Chondrocyte (in vitro differentiated cells): ENCODE results near the gene ITPR2. TPM values are rescaled to one million over a fixed set of nuclear protein-coding genes. Genes with fewer than 3 reads are reported as not detected.
"Not testable (repeated sequence)": the region's sequence is repeated elsewhere in the genome, so short reads cannot be mapped to it uniquely, and the experiment has no call there.

Source experiments
- DNase-seq: peaks from one replicate; pipeline ENCODE4 v3.0.0; 2021; ENCODE audit warnings: mixed read lengths, low spot score
- H3K27ac Mint-ChIP-seq: one replicate; pipeline ENCODE4 v1.8.0; 2021; ENCODE audit warnings: mild to moderate bottlenecking, moderate library complexity, mixed read lengths; ENCODE audit not compliant: unreplicated experiment
- H3K27me3 Mint-ChIP-seq: 2 replicates; pipeline ENCODE4 v1.8.0; 2021; ENCODE audit warnings: low read depth, mixed read lengths
- H3K36me3 Mint-ChIP-seq: 2 replicates; pipeline ENCODE4 v1.8.0; 2021; ENCODE audit warnings: low read depth, mixed read lengths
- H3K4me1 Mint-ChIP-seq: 2 replicates; pipeline ENCODE4 v1.8.0; 2021; ENCODE audit warnings: low read depth, mild to moderate bottlenecking, mixed read lengths
- H3K4me3 Mint-ChIP-seq: one replicate; pipeline ENCODE4 v1.8.0; 2021; ENCODE audit warnings: mild to moderate bottlenecking, moderate library complexity, mixed read lengths; ENCODE audit not compliant: unreplicated experiment
- H3K9me3 Mint-ChIP-seq: 2 replicates; pipeline ENCODE4 v1.8.0; 2021; ENCODE audit warnings: low read depth, mixed read lengths
- CTCF ChIP-seq: fragments of 200-600 bp; sonication (generic); IDR thresholded peaks from 2 replicates; pipeline ENCODE4 v1.5.0; 2021; ENCODE audit warnings: antibody characterized with exemption, mild to moderate bottlenecking, moderate library complexity
- total RNA-seq: library from RNA; stranded (reverse); gene quantifications from 3 replicates; pipeline ENCODE4 v1.2.1, GENCODE V29; 2021

ITPR2 gene
- total RNA-seq, 1 donor from 2014 or later = 18.7 TPM

GRCh38 chr12:26520869-26521268 is 312.1 kb downstream of the ITPR2 start:
- no peak for TF ChIP-seq CTCF
- peaks cover 8% of the 10 kb centered on the region for H3K36me3 Mint-ChIP-seq
- peaks cover 18% of the 10 kb centered on the region for H3K9me3 Mint-ChIP-seq
- H3K27me3 Mint-ChIP-seq = no peaks in the 10 kb centered on the region
- no peak for DNase-seq
- H3K4me1 Mint-ChIP-seq = no peaks in the 10 kb centered on the region
- H3K27ac Mint-ChIP-seq = no peak overlapping the region
- no peak overlapping the region for H3K4me3 Mint-ChIP-seq

- H3K4me3 Mint-ChIP-seq = no peak overlapping the region
- H3K27me3 Mint-ChIP-seq = no peaks in the 10 kb centered on the region
- no peak for DNase-seq
- TF ChIP-seq CTCF = no peak
- H3K9me3 Mint-ChIP-seq = peaks cover 10% of the 10 kb centered on the region
- H3K27ac Mint-ChIP-seq = no peak overlapping the region
- no peaks in the 10 kb centered on the region for H3K4me1 Mint-ChIP-seq
- peaks cover 3% of the 10 kb centered on the region for H3K36me3 Mint-ChIP-seq
Measured at GRCh38 chr12:26520109-26520508, 312.9 kb downstream of the ITPR2 start.

- Mint-ChIP-seq H3K36me3 (peaks cover 3% of the 10 kb centered on the region), H3K27me3 (no peaks in the 10 kb centered on the region), H3K27ac (no peak overlapping the region), H3K9me3 (peaks cover 7% of the 10 kb centered on the region), H3K4me3 (no peak overlapping the region), H3K4me1 (no peaks in the 10 kb centered on the region)
- TF ChIP-seq CTCF = no peak
- DNase-seq = no peak
Measured at GRCh38 chr12:26519462-26519861, 313.5 kb downstream of the ITPR2 start.

- not testable (repeated sequence) for H3K9me3 Mint-ChIP-seq, DNase-seq
Measured at GRCh38 chr12:26517320-26517719, 315.7 kb downstream of the ITPR2 start.

GRCh38 chr12:26514364-26514763 is 318.6 kb downstream of the ITPR2 start:
- peaks cover 3% of the 10 kb centered on the region for H3K4me1 Mint-ChIP-seq
- no peak overlapping the region for H3K4me3 Mint-ChIP-seq
- H3K9me3 Mint-ChIP-seq = peaks cover 3% of the 10 kb centered on the region
- TF ChIP-seq CTCF = no peak
- H3K27ac Mint-ChIP-seq = no peak overlapping the region
- no peaks in the 10 kb centered on the region for H3K27me3 Mint-ChIP-seq
- no peak for DNase-seq
- H3K36me3 Mint-ChIP-seq = peaks cover 3% of the 10 kb centered on the region

More at GRCh38 chr12:26517320-26517719, 315.7 kb downstream of the ITPR2 start:
- not testable (repeated sequence) for H3K4me1 Mint-ChIP-seq, H3K27me3 Mint-ChIP-seq, H3K27ac Mint-ChIP-seq, H3K4me3 Mint-ChIP-seq, H3K36me3 Mint-ChIP-seq

GRCh38 chr12:26513363-26514043 is 319.5 kb downstream of the ITPR2 start:
- Mint-ChIP-seq H3K36me3 (peaks cover 3% of the 10 kb centered on the region), H3K9me3 (peaks cover 3% of the 10 kb centered on the region), H3K27ac (no peak overlapping the region), H3K4me3 (no peak overlapping the region), H3K27me3 (no peaks in the 10 kb centered on the region), H3K4me1 (peaks cover 3% of the 10 kb centered on the region)
- TF ChIP-seq CTCF = no peak
- DNase-seq = no peak
